NT2/D1 (cell line): ENCODE measurements around the gene CPED1.

Source experiments
- DNase-seq: peaks from one replicate; pipeline ENCODE4 v3.0.0-alpha.2; 2011; ENCODE audit warnings: low read depth, low spot score
- H3K27me3 ChIP-seq: 2 replicates; pipeline ENCODE4 v1.6.0; 2011; ENCODE audit warnings: mild to moderate bottlenecking; ENCODE audit not compliant: insufficient read length, insufficient read depth
- H3K36me3 ChIP-seq: 2 replicates; pipeline ENCODE4 v1.6.1; 2011; ENCODE audit warnings: mild to moderate bottlenecking, low read length, mixed read lengths; ENCODE audit not compliant: insufficient read depth, insufficient read length
- H3K4me1 ChIP-seq: 2 replicates; pipeline ENCODE4 v1.5.1; 2011; ENCODE audit not compliant: insufficient read depth, insufficient read length
- H3K4me3 ChIP-seq: 2 replicates; pipeline ENCODE4 v1.5.1; 2011; ENCODE audit warnings: low read depth; ENCODE audit not compliant: insufficient read length
- H3K9ac ChIP-seq: 2 replicates; pipeline ENCODE4 v1.6.0; 2011; ENCODE audit warnings: low read depth; ENCODE audit not compliant: insufficient read length
- H3K9me3 ChIP-seq: 2 replicates; pipeline ENCODE4 v1.5.1; 2011; ENCODE audit warnings: mild to moderate bottlenecking, low read length; ENCODE audit not compliant: insufficient read depth
- SUZ12 ChIP-seq: IDR thresholded peaks from 2 replicates; pipeline ENCODE4 v1.6.1; 2011; ENCODE audit not compliant: insufficient read length, insufficient read depth; ENCODE audit errors: extremely low read depth
- YY1 ChIP-seq: IDR thresholded peaks from 2 replicates; pipeline ENCODE4 v1.6.1; 2011; ENCODE audit not compliant: insufficient read length, insufficient read depth
- ZNF274 ChIP-seq: IDR thresholded peaks from 2 replicates; pipeline ENCODE4 v1.6.1; 2011; ENCODE audit warnings: mild to moderate bottlenecking, low read depth, low read length

Gene CPED1

GRCh38 chr7:121301446-121302213 is 313.1 kb downstream of the CPED1 start:
- H3K4me1 ChIP-seq = no peaks in the 10 kb centered on the region
- H3K4me3 ChIP-seq = no peak overlapping the region
- TF ChIP-seq ZNF274 (no peak), YY1 (no peak), SUZ12 (no peak)
- no peaks in the 10 kb centered on the region for H3K27me3 ChIP-seq
- no peak for DNase-seq
- H3K9ac ChIP-seq = no peak overlapping the region
- no peaks in the 10 kb centered on the region for H3K36me3 ChIP-seq
- H3K9me3 ChIP-seq = no peaks in the 10 kb centered on the region

GRCh38 chr7:121302214-121302745 is 313.8 kb downstream of the CPED1 start:
- no peaks in the 10 kb centered on the region for H3K36me3 ChIP-seq
- H3K9ac ChIP-seq = no peak overlapping the region
- TF ChIP-seq YY1 (no peak), SUZ12 (no peak), ZNF274 (no peak)
- no peaks in the 10 kb centered on the region for H3K4me1 ChIP-seq
- H3K9me3 ChIP-seq = no peaks in the 10 kb centered on the region
- H3K27me3 ChIP-seq = no peaks in the 10 kb centered on the region
- no peak for DNase-seq
- no peak overlapping the region for H3K4me3 ChIP-seq

- Histone ChIP-seq H3K4me1 (no peaks in the 10 kb centered on the region), H3K9me3 (no peaks in the 10 kb centered on the region), H3K4me3 (no peak overlapping the region), H3K9ac (no peak overlapping the region), H3K27me3 (no peaks in the 10 kb centered on the region), H3K36me3 (no peaks in the 10 kb centered on the region)
- no peak for DNase-seq
- TF ChIP-seq SUZ12 (no peak), YY1 (no peak), ZNF274 (no peak)
Measured at GRCh38 chr7:121303422-121304101, 315.1 kb downstream of the CPED1 start.

- no peak for DNase-seq
- Histone ChIP-seq H3K36me3 (no peaks in the 10 kb centered on the region), H3K4me1 (no peaks in the 10 kb centered on the region), H3K27me3 (no peaks in the 10 kb centered on the region), H3K9me3 (no peaks in the 10 kb centered on the region), H3K4me3 (no peak overlapping the region), H3K9ac (no peak overlapping the region)
- no peak for TF ChIP-seq SUZ12
- no peak for TF ChIP-seq ZNF274
- no peak for TF ChIP-seq YY1
Measured at GRCh38 chr7:121304102-121304658, 315.7 kb downstream of the CPED1 start.

- H3K4me3 ChIP-seq = no peak overlapping the region
- H3K9ac ChIP-seq = no peak overlapping the region
- DNase-seq = no peak
- no peaks in the 10 kb centered on the region for H3K9me3 ChIP-seq
- H3K4me1 ChIP-seq = no peaks in the 10 kb centered on the region
- TF ChIP-seq YY1 (no peak), ZNF274 (no peak), SUZ12 (no peak)
- H3K36me3 ChIP-seq = no peaks in the 10 kb centered on the region
- H3K27me3 ChIP-seq = no peaks in the 10 kb centered on the region
Measured at GRCh38 chr7:121305109-121305508, 316.6 kb downstream of the CPED1 start.

- H3K4me3 ChIP-seq = no peak overlapping the region
- no peak for TF ChIP-seq SUZ12
- no peak for TF ChIP-seq ZNF274
- TF ChIP-seq YY1 = no peak
- no peaks in the 10 kb centered on the region for H3K9me3 ChIP-seq
- no peaks in the 10 kb centered on the region for H3K36me3 ChIP-seq
- no peaks in the 10 kb centered on the region for H3K27me3 ChIP-seq
- H3K9ac ChIP-seq = no peak overlapping the region
- no peak for DNase-seq
- H3K4me1 ChIP-seq = no peaks in the 10 kb centered on the region
Measured at GRCh38 chr7:121306565-121306964, 318.1 kb downstream of the CPED1 start.
